Measurements from ENCODE around the gene TOB1.

The TOB1 gene

GRCh38 chr17:50845240-50846147 lies 20.7 kb downstream of the TOB1 start:
- DNase-seq (ENCODE audit: low read depth, low spot score): no peak

GRCh38 chr17:50844117-50844700 lies 21.9 kb downstream of the TOB1 start:
- DNase-seq (ENCODE audit: low read depth, low spot score): no peak

- DNase-seq (ENCODE audit: low read depth, low spot score): no peak
These were observed 22.8 kb downstream of the TOB1 start for GRCh38 chr17:50843150-50843905.

- DNase-seq (ENCODE audit: low read depth, low spot score): no peak
These were observed 23.5 kb downstream of the TOB1 start for GRCh38 chr17:50842506-50843149.

- DNase-seq (ENCODE audit: low read depth, low spot score): no peak
These were observed 24.2 kb downstream of the TOB1 start for GRCh38 chr17:50841949-50842354.

- DNase-seq (ENCODE audit: low read depth, low spot score): no peak
These were observed 24.7 kb downstream of the TOB1 start for GRCh38 chr17:50841277-50841948.

GRCh38 chr17:50840311-50840851 lies 25.8 kb downstream of the TOB1 start:
- no peak for DNase-seq (ENCODE audit: low read depth, low spot score)

- DNase-seq (ENCODE audit: low read depth, low spot score): no peak
These were observed 26.4 kb downstream of the TOB1 start for GRCh38 chr17:50839591-50840310.

- no peak for DNase-seq (ENCODE audit: low read depth, low spot score)
These were observed 27.9 kb downstream of the TOB1 start for GRCh38 chr17:50837980-50838954.

- DNase-seq (ENCODE audit: low read depth, low spot score): no peak
These were observed 28.7 kb downstream of the TOB1 start for GRCh38 chr17:50837286-50837979.

- no peak for DNase-seq (ENCODE audit: low read depth, low spot score)
These were observed 29.3 kb downstream of the TOB1 start for GRCh38 chr17:50836826-50837225.

- no peak for DNase-seq (ENCODE audit: low read depth, low spot score)
These were observed 30.6 kb downstream of the TOB1 start, which contains the start of gene WFIKKN2 for GRCh38 chr17:50835301-50836234. Gene WFIKKN2 (plus strand): TSS chr17:50835586. CDS start chr17:50835938, 352 bp downstream.

GRCh38 chr17:50834429-50835300 lies 31.5 kb downstream of the TOB1 start:
- DNase-seq (ENCODE audit: low read depth, low spot score): no peak

- no peak for DNase-seq (ENCODE audit: low read depth, low spot score)
These were observed 32.4 kb downstream of the TOB1 start for GRCh38 chr17:50833510-50834428.

GRCh38 chr17:50832864-50833381 lies 33.2 kb downstream of the TOB1 start:
- no peak for DNase-seq (ENCODE audit: low read depth, low spot score)

Data from brain pericyte (primary cell).